Panc1 (cell line): ENCODE measurements around the gene RHBDD1. TPM values are rescaled to one million over a fixed set of nuclear protein-coding genes. Genes with fewer than 3 reads are reported as not detected.

Source experiments
- ATAC-seq: fragments of 200-7000 bp; cut with Tn5 transposase; 2 replicates; pipeline ENCODE4 v1.9.1; 2020; ENCODE audit warnings: mild to moderate bottlenecking, moderate library complexity
- BruUV-seq: library from RNA; stranded (reverse); fragments of 400-500 nt; replicated peaks from 2 replicates; lab custom pipeline; 2021; lab: Mats Ljungman, UMichigan
- CTCF ChIA-PET: fragments of 300-600 bp; sonication (Branson Sonifier 250); formaldehyde crosslinking; loops from one replicate; lab custom pipeline; 2022; ENCODE audit warnings: antibody characterized with exemption; lab: Charles Lee
- POLR2A ChIA-PET: fragments of 300-600 bp; sonication (Branson Sonifier 250); formaldehyde crosslinking; loops from one replicate; lab custom pipeline; 2022; ENCODE audit warnings: antibody characterized with exemption; lab: Charles Lee
- DNase-seq: peaks from one replicate; pipeline ENCODE4 v3.0.0-alpha.2; 2010; ENCODE audit warnings: low read depth, low spot score
- H3K27ac ChIP-seq: 2 replicates; pipeline ENCODE4 v1.5.1; 2011; ENCODE audit warnings: mild to moderate bottlenecking, low read length, inconsistent platforms
- H3K27me3 ChIP-seq: fragments of 200-500 bp; sonication (Bioruptor generic); 2 replicates; pipeline ENCODE4 v1.6.0; 2014; ENCODE audit warnings: low read length, inconsistent platforms; ENCODE audit not compliant: control insufficient read depth, insufficient read depth
- H3K36me3 ChIP-seq: fragments of 200-500 bp; sonication (Bioruptor generic); 2 replicates; pipeline ENCODE4 v1.5.1; 2014; ENCODE audit warnings: inconsistent platforms, mild to moderate bottlenecking, low read length, moderate library complexity; ENCODE audit not compliant: control insufficient read depth, insufficient read depth
- H3K4me1 ChIP-seq: 2 replicates; pipeline ENCODE4 v1.5.1; 2011; ENCODE audit warnings: inconsistent platforms, mild to moderate bottlenecking, low read length, moderate library complexity; ENCODE audit not compliant: control insufficient read depth, insufficient read depth
- H3K4me3 ChIP-seq, 2 experiments: 2 replicates each; pipeline ENCODE4 v1.5.1; 2011 to 2012; ENCODE audit warnings: low read depth in 2 of 2, low read length in 2 of 2, mild to moderate bottlenecking in 2 of 2, inconsistent platforms in 1 of 2, moderate library complexity in 1 of 2
- H3K9me3 ChIP-seq: fragments of 200-500 bp; sonication (Bioruptor generic); 2 replicates; pipeline ENCODE4 v1.5.1; 2014; ENCODE audit warnings: low read depth, mild to moderate bottlenecking, inconsistent platforms, low read length, moderate library complexity; ENCODE audit not compliant: control insufficient read depth, insufficient read depth
- CTCF ChIP-seq: fragments of 450-650 bp; IDR thresholded peaks from 2 replicates; pipeline ENCODE4 v1.5.1; 2017; ENCODE audit warnings: mild to moderate bottlenecking
- POLR2AphosphoS5 ChIP-seq: IDR thresholded peaks from 2 replicates; pipeline ENCODE4 v1.6.1; 2012; ENCODE audit warnings: mild to moderate bottlenecking, low read depth, low read length, moderate library complexity
- REST ChIP-seq, 2 experiments: IDR thresholded peaks; 2 replicates each; pipeline ENCODE4 v1.6.1; 2011 to 2012; ENCODE audit warnings: low read depth in 2 of 2, control low read depth in 1 of 2, low read length in 1 of 2, mild to moderate bottlenecking in 1 of 2, moderate library complexity in 1 of 2; ENCODE audit not compliant: insufficient read depth in 1 of 2
- SIN3A ChIP-seq: IDR thresholded peaks from 2 replicates; pipeline ENCODE4 v1.6.1; 2012; ENCODE audit warnings: low read depth, mild to moderate bottlenecking, low read length, moderate library complexity, borderline replicate concordance; ENCODE audit not compliant: insufficient read depth
- TCF7L2 ChIP-seq: IDR thresholded peaks from 2 replicates; pipeline ENCODE4 v1.6.1; 2011; ENCODE audit warnings: mild to moderate bottlenecking, low read depth, low read length, inconsistent platforms
- in situ Hi-C: cut with HindIII; loops from 2 replicates; pipeline ENCODE4 v1.10.0; 2016; ENCODE audit warnings: low sequenced_read_pairs, low pct_unique_long_range_greater_than_20kb
- intact Hi-C: fragments of 100-400 bp; cut with micrococcal nuclease; formaldehyde crosslinking; loops from one replicate; pipeline ENCODE4 v1.10.0; 2022; ENCODE audit not compliant: unreplicated experiment
- total RNA-seq: library from RNA; stranded (reverse); gene quantifications from one replicate; pipeline ENCODE4 v1.2.1, GENCODE V29; 2021; ENCODE audit not compliant: unreplicated experiment

RHBDD1 gene
- total RNA-seq, 1 experiment from 2014 or later, result 25.3 TPM

- no TSS peak for BruUV-seq
- no peaks in the 10 kb centered on the region for H3K4me1 ChIP-seq
- intact Hi-C loops (no loop called here), in situ Hi-C loops (no loop called here)
- no peaks in the 10 kb centered on the region for H3K27me3 ChIP-seq
- ChIA-PET POLR2A (no interaction called here), CTCF (no interaction called here)
- no peak overlapping the region for H3K27ac ChIP-seq
- DNase-seq (no peak), ATAC-seq (no peak)
- H3K4me3 ChIP-seq, result no peak overlapping the region
- H3K9me3 ChIP-seq, result no peaks in the 10 kb centered on the region
- no peak for TF ChIP-seq REST (IDR thresholded peaks at IDR 0.05; ENCODE audit: insufficient read depth in 1 of 2, low read depth in 2 of 2, low read length in 1 of 2)
- TF ChIP-seq TCF7L2, result no peak
- no peak for TF ChIP-seq SIN3A
- TF ChIP-seq CTCF, result no peak
- no peak for TF ChIP-seq POLR2AphosphoS5
- H3K36me3 ChIP-seq, result no peaks in the 10 kb centered on the region
Observed at GRCh38 chr2:226898897-226899296, 63.0 kb downstream of the RHBDD1 start.

- no TSS peak for BruUV-seq
- intact Hi-C loops, result no loop called here
- Histone ChIP-seq H3K36me3 (no peaks in the 10 kb centered on the region), H3K4me1 (no peaks in the 10 kb centered on the region), H3K9me3 (no peaks in the 10 kb centered on the region), H3K4me3 (no peak overlapping the region), H3K27ac (no peak overlapping the region), H3K27me3 (no peaks in the 10 kb centered on the region)
- ChIA-PET POLR2A (no interaction called here), CTCF (no interaction called here)
- in situ Hi-C loops, result no loop called here
- TF ChIP-seq CTCF, result no peak
- TF ChIP-seq TCF7L2, result no peak
- no peak for TF ChIP-seq POLR2AphosphoS5
- no peak for TF ChIP-seq SIN3A
- TF ChIP-seq REST (IDR thresholded peaks at IDR 0.05; ENCODE audit: insufficient read depth in 1 of 2, low read depth in 2 of 2, low read length in 1 of 2), result no peak
- ATAC-seq (no peak), DNase-seq (no peak)
Observed at GRCh38 chr2:226902041-226902966, 66.5 kb downstream of the RHBDD1 start.
